Measurements from ENCODE around the gene ASXL2. TPM values are rescaled to one million over a fixed set of nuclear protein-coding genes. Genes with fewer than 3 reads are reported as not detected.
"Not testable (repeated sequence)": the region's sequence is repeated elsewhere in the genome, so short reads cannot be mapped to it uniquely, and the experiment has no call there.

ASXL2 gene
- total RNA-seq, 1 donor from 2014 or later: 19.9 TPM

DNA sequence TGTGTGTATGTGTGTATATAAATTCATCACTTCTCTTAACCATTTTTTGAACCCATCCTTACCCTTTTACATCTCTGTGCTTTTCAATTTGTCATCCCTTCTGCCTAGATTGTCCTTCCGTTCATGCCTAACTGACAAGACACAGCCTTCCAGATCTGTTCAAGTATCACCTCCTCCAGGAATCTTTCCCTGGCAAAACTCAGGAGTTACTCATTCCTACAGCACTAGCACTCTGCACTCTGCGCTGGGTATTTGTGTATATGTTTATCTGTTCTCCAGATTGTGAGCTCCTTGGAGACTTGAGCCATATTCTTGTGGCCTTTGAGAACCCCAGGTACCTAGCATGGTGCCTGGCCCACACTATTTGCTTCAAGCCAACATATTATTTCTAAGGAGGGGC is 26.8 kb upstream of the ASXL2 start:
- no peaks in the 10 kb centered on the region for H3K9me3 Mint-ChIP-seq (ENCODE audit: unreplicated experiment)
- TF ChIP-seq, protein P1, sequence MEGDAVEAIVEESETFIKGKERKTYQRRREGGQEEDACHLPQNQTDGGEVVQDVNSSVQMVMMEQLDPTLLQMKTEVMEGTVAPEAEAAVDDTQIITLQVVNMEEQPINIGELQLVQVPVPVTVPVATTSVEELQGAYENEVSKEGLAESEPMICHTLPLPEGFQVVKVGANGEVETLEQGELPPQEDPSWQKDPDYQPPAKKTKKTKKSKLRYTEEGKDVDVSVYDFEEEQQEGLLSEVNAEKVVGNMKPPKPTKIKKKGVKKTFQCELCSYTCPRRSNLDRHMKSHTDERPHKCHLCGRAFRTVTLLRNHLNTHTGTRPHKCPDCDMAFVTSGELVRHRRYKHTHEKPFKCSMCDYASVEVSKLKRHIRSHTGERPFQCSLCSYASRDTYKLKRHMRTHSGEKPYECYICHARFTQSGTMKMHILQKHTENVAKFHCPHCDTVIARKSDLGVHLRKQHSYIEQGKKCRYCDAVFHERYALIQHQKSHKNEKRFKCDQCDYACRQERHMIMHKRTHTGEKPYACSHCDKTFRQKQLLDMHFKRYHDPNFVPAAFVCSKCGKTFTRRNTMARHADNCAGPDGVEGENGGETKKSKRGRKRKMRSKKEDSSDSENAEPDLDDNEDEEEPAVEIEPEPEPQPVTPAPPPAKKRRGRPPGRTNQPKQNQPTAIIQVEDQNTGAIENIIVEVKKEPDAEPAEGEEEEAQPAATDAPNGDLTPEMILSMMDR (IDR thresholded peaks at IDR 0.05; ENCODE audit: partially characterized antibody, unreplicated experiment): no peak
- no peaks in the 10 kb centered on the region for H3K36me3 Mint-ChIP-seq (ENCODE audit: unreplicated experiment)
- peaks cover 4% of the 10 kb centered on the region for H3K27me3 Mint-ChIP-seq (ENCODE audit: unreplicated experiment)
- no peak overlapping the region for H3K4me3 Mint-ChIP-seq (ENCODE audit: unreplicated experiment)
- H3K27ac Mint-ChIP-seq (ENCODE audit: unreplicated experiment): no peak overlapping the region
- no peak for DNase-seq
- no peaks in the 10 kb centered on the region for H3K4me1 Mint-ChIP-seq (ENCODE audit: low read depth, unreplicated experiment)

DNA sequence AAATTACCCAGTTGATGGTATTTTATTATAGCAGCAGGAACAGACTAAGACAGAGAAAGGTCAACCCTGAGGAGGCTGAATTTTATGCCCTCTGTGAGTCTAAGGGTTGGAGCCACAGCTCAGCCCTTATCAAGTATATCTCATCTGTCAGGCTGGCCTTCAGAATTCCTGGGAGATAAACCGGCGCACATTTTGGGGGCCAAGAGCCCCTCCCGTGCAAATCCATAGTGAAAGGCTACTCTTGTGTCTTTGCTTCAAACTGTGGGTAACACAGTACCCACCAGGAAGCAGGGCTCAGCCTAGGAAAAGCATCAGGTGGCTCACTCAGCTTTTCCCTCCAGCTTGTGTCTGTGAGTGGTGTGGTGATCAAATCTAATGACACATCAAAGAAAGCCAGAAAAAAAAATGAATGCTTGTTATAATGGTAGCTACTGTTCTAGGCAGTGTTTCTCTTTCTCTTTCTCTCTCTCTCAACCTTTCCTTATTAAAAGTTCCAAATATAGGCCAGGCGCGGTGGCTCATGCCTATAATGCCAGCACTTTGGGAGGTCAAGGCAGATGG is 25.0 kb upstream of the ASXL2 start:
- DNase-seq: no peak
- Mint-ChIP-seq H3K4me1 (ENCODE audit: low read depth, unreplicated experiment) (no peaks in the 10 kb centered on the region), H3K27ac (ENCODE audit: unreplicated experiment) (no peak overlapping the region), H3K36me3 (ENCODE audit: unreplicated experiment) (peaks cover 5% of the 10 kb centered on the region), H3K4me3 (ENCODE audit: unreplicated experiment) (no peak overlapping the region), H3K9me3 (ENCODE audit: unreplicated experiment) (peaks cover 1% of the 10 kb centered on the region), H3K27me3 (ENCODE audit: unreplicated experiment) (peaks cover 4% of the 10 kb centered on the region)
- TF ChIP-seq, protein P1 (IDR thresholded peaks at IDR 0.05; ENCODE audit: partially characterized antibody, unreplicated experiment): no peak

DNA sequence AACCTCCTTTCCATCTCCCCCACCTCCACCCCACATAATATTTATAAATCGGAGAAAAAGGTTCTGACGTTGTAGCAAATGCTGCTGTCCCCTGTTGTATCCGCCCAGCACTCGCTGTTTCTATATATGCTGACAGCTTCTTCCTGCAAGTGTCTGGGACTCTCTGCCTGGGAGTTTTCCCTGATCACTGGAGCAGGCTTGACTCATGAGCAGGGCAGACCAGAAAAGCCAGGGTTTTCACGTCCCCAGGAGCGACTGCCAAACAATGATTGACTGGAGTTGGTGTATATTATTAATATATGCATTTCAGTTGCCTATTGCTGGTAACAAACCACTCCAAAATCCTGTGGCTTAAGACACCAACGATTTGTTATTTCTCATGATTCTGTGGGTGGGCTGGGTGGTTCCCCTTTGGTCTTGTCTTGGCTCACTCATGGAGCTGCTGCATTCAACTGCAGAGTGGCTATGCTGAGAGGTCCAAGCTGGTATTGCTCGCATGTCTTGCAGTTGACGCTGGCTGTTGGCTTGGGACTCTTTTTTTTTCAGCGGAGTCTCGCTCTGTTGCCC is 21.2 kb upstream of the ASXL2 start:
- Mint-ChIP-seq H3K27me3 (ENCODE audit: unreplicated experiment) (no peaks in the 10 kb centered on the region), H3K36me3 (ENCODE audit: unreplicated experiment) (peaks cover 5% of the 10 kb centered on the region), H3K9me3 (ENCODE audit: unreplicated experiment) (peaks cover 3% of the 10 kb centered on the region), H3K4me3 (ENCODE audit: unreplicated experiment) (no peak overlapping the region), H3K4me1 (ENCODE audit: low read depth, unreplicated experiment) (no peaks in the 10 kb centered on the region), H3K27ac (ENCODE audit: unreplicated experiment) (no peak overlapping the region)
- no peak for DNase-seq
- TF ChIP-seq, protein P1 (IDR thresholded peaks at IDR 0.05; ENCODE audit: partially characterized antibody, unreplicated experiment): no peak

DNA sequence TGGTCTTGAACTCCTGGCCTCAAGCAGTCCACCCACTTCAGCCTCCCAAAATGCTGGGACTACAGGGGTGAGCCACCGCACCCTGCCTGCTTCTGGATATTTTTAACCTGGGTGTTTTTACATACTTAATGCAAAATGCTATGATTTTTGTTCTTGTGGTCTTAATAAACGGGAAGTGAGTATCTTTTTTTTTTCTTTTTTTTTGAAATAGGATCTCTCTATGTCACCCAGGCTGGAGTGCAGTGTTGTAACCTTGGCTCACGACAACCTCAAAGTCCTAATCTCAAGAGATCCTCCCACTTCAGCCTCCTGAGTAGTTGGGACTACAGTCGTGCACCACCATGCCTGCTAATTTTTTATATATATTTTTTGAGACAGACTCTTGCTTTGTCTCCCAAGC is 19.2 kb upstream of the ASXL2 start:
- H3K36me3 Mint-ChIP-seq (ENCODE audit: unreplicated experiment): peaks cover 5% of the 10 kb centered on the region
- H3K27ac Mint-ChIP-seq (ENCODE audit: unreplicated experiment): no peak overlapping the region
- TF ChIP-seq, protein P1 (IDR thresholded peaks at IDR 0.05; ENCODE audit: partially characterized antibody, unreplicated experiment): no peak
- H3K4me3 Mint-ChIP-seq (ENCODE audit: unreplicated experiment): no peak overlapping the region
- H3K27me3 Mint-ChIP-seq (ENCODE audit: unreplicated experiment): no peaks in the 10 kb centered on the region
- H3K9me3 Mint-ChIP-seq (ENCODE audit: unreplicated experiment): peaks cover 3% of the 10 kb centered on the region
- DNase-seq: no peak
- no peaks in the 10 kb centered on the region for H3K4me1 Mint-ChIP-seq (ENCODE audit: low read depth, unreplicated experiment)

DNA sequence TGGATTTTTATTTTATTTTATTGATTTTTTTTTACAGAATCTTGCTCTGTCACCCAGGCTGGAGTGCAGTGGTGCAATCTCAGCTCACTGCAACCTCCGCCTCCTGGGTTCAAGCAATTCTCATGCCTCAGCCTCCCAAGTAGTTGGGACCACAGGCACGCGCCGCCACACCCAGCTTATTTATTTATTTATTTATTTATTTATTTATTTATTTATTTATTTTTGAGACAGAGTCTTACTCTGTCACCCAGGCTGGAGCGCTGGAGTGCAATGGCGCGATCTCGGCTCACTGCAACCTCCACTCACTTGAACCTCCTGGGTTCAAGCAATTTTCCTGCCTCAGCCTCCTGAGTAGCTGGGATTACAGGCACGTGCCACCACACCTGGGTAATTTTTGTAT is 18.0 kb upstream of the ASXL2 start:
- not testable (repeated sequence) for H3K4me1 Mint-ChIP-seq (ENCODE audit: low read depth, unreplicated experiment); DNase-seq; H3K36me3 Mint-ChIP-seq (ENCODE audit: unreplicated experiment); H3K9me3 Mint-ChIP-seq (ENCODE audit: unreplicated experiment); H3K27ac Mint-ChIP-seq (ENCODE audit: unreplicated experiment); H3K4me3 Mint-ChIP-seq (ENCODE audit: unreplicated experiment); H3K27me3 Mint-ChIP-seq (ENCODE audit: unreplicated experiment)

Data from glutamatergic neuron (in vitro differentiated cells).